Activated T-cell treated with anti-CD3 and anti-CD28 coated beads for 48 hours (primary cell): ENCODE data around the gene JPH3.
A peak's percentile ranks its signal among the peaks of the same experiment; 100 is the strongest.

Experiments used
- DNase-seq: peaks from one replicate; pipeline ENCODE4 v3.0.0-alpha.2; 2020; ENCODE audit warnings: low read depth

Gene JPH3

DNA sequence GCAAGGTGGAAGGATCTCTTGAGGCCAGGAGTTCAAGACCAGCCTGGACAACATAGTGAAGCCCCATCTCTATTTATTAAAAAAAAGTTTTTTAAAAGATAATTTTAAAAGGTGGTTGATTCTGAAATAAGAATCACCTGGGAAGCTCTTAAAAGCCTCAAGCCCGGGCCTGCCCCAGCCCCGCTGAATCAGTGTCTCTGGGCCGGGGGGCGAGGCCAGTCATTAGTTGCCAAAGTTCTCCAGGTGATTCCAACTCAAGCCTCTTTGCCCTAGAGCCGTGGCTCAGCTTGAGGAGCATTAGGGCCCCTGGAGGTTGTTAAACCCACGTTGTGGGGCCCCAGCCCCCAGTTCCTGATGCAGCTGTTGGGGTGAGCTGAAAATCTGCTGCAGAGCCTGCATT, 24.6 kb downstream of the JPH3 start:
- no peak for DNase-seq

DNA sequence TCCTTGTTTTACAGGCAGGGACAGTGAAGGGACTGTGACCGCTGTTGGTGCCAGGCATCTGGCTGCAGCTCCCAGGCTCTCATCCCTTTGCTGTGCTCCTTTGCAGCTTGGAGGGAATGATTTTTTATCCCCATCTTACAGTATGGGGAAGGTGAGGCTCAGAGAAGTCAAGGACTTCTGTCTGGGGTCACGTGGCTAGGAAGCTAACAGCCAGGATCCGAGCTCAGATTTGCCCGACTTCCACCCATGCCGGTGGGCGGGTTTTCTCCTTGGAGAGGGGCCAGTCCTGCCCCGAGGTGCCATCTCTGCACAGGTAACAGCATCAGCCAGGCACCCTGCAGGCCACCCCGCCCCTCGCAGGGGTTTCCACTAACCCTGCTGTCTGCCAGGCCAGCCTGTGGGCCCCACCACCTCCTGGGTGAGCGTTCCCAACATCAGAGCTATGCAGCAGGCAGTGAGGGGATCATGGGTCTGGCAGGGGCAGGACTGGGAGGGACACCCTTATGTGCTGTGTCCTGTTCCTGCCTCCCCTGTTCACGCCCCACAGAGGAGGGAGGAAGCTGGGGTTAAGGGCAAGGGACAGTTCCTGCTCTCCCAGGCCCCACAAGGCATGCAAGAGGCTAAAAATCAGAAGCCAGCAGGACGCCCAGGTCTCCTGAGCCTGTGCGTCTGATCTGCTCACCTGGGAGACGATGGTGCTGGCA, 25.4 kb downstream of the JPH3 start:
- DNase-seq: no peak

DNA sequence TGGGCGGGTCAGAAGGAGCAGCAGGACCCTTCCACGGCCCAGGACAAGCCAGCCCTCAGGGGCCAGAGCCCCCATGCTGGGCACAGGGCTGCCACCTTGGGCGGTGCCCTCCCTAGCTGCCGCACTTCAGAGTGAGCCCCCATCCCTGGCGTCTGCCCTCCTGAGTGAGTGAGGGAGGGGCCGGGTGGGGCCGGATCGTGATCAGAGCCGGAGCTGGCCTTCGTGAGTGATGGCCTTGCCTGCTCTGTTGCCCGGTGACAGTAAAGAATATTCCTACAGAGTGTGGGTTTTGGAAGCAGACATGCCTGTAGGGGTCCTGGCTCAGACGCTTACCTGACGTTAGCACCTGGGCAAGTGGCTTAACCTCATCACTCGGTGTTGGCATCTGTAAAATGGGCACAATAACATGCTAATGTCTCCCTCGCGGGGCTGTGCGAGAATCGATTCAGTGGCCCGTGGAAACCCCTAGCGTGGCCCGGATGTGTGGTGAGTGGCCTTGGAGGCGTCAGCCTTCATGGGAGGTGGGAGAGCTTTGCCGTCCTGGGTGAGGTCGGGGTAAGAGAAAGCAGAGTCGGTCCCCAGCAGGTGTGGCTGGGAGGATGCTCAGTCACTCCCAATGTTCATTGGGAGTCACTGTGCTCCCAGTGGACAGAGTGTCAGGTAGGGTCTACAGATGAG, 26.1 kb downstream of the JPH3 start:
- DNase-seq: no peak

DNA sequence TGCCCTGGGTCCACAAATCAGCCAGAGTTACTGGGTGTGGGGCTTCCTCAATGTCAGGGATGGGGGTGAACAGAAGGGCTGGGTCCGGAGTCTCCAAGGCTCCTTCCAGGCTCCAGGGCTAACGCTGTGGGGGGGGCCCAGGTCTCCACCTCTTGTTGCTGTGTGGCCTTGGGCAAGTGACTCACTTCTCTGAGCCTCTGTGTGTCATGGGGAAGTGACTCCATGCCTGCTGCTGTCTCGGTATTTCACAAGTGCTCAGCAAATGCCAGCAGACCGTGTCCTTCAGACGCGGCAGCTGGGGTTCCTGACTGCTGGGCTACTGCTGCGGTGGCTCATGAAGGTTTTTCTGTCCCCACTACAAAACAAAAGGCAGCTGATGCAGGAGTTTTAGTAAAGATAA, 26.6 kb downstream of the JPH3 start:
- DNase-seq: no peak

DNA sequence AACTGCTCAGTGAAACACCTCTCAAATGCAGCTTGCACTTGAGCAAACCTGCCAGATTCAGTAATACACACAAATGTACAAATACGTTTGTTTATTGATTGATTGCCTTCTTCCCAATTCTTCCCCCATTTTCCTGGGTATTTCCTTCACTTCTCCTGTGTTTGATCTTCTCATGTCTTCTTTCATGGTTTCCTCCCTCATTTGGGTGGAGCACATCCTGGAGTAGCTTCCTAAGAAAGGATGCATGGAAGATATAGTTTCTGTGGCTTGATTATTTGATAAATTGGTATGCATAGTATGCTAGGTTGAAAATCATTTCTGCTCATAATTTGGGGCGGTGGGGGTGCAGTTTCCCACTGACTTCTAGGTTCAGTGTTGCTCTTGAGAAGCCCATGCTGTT, 28.8 kb downstream of the JPH3 start:
- no peak for DNase-seq

DNA sequence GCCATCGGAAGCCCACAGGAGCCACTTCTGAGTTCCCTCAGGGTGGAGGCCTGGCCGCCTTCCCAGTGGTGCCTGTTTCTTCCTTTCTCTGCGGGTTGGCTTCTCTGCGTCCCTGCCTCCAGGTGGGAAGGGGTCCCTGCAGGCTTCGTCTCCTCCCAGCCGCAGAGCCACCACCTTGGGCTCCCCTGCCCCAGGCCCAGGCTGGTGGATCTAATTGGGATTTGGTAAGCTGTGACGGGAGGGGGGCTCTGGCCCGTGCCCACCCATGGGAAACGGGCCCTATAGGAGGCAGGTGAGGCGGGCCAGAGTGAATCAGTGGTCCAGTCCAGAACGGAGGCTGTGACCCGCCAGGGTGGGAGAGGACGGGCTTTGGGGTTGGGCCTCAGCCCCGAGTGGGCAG, 32.1 kb downstream of the JPH3 start:
- DNase-seq: no peak

DNA sequence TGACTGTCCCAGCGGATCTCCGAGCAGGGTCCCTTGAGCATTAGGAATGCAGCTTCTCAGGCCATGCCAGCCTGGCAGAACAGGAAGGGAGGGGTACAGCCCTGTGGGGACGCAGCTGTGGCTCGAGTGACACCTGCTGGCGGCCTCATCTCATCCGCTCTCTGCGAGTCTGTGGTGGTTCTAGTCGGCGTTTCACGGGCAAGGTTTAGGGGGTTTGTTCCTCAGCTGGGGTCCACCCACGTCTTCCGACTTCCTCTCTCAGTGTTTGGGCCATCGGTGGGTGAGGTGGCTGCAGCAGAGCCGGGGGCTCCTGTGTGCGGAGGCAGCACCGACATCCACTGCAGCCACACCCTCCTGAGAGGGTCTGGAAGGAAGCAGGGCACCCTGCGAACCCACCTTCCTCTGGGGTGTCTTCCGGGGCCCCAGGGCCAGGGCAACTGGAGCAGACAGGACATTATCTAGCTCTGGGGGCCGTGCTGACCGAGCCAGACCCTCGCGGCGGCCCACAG, 33.3 kb downstream of the JPH3 start:
- peak; percentile 68 for DNase-seq

DNA sequence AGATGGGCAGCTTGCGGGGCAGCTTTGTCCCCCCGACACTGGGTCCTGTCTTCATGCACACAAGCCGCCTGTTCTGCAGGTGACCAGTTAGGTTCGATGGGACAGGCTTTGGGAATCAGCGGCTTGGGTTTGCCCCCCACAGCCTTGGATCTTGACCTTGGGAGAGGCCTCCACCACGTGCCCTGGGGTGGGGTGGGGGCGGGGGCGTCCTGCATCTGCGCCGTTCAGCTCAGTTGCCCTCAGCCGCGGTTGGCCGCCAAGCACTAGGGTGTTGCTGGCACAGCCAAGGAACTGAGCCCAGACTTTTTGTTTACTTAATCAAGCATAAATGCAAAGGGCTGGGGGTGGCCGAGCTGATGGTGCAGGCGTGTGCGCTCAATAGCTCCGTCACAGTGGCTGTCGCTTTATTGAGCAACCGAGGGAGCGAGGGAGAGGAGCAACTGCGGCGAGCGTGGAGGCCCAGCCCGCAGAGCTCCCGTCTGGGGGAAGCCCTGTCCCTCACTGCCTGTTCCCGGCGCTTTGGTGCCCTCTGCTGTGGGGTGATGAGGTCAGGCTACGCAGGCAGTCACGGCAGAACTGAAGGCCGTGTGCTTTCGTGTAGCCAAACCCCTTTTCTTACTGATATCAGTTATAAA, 33.9 kb downstream of the JPH3 start:
- peak; percentile 82 for DNase-seq

DNA sequence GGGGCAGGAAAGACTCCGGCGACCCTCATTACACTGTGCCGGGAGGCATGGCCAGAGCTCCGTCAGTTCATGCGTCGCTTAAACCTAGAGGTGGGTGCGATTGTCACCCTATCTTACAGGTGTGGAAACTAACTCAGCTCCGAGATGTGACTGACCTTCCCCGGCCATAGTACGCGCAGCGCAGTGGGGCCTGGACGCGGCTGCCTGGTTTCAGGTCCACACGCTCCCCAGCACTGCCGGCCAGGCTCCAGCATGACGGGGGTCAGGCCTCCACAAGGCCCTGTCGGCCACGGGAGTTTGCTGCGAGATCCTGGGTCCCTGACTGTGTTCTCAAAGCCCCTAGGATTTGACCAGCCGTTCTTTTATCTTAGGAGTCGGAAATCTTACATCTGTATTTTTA, 34.4 kb downstream of the JPH3 start:
- no peak for DNase-seq

DNA sequence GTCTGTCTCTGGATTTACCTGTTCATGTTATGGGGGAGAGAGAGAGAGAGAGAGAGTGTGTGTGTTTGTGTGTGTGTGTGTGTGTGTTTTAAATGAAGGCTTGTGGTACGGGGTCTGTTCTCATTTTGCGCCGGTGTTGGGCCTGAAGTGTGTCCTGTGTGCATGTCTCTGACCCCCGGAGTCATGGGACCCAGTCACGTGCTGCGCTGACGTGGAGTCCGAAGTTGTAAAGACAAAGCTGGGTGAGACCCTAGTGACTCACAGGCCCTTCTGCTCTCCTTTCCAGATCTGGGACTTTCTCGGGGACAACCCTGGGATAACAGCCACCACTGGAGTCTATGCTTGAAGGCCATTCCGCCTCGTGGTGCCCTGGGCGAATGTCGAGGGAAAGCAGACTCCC, 35.0 kb downstream of the JPH3 start:
- DNase-seq: no peak

DNA sequence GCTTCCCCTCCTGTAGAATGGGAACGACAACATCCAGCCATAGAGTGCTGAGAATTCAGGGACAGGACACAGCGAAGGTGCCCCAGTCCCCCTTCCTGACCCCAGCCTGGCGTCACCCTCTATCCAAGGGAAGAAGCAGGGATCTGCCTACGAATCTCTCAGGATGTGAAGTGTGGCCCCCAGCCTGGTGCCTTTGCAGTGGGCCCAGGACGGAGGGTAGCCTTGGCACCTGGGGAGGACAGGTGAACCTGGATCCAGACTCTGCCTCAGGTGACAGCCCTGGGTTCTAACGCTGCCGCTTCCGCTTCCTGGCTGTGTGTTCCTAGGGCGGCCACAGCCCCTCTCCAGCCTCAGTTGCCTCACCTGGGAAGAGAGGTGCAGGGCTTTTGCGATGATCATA, 36.4 kb downstream of the JPH3 start:
- DNase-seq: no peak

DNA sequence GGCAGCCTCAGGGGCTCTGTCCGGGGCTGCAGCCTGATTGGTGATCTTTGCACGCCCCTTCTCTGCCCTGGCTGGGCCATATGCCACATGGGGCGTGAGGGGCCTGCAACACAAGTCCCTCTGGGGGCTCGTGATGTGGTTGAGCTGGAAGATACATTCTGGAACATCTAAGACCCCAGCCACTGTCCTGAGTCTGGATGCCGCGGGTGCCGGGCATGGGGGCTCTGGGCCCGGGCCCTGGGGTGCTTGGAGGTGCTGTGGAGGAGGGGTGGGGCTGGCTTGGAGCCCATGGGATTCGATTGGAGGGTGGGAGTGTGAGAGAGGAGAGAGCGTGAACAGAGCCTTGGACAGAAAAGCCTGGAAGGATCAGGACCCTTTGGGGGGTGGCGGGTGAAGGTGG, 39.4 kb downstream of the JPH3 start:
- DNase-seq: no peak

DNA sequence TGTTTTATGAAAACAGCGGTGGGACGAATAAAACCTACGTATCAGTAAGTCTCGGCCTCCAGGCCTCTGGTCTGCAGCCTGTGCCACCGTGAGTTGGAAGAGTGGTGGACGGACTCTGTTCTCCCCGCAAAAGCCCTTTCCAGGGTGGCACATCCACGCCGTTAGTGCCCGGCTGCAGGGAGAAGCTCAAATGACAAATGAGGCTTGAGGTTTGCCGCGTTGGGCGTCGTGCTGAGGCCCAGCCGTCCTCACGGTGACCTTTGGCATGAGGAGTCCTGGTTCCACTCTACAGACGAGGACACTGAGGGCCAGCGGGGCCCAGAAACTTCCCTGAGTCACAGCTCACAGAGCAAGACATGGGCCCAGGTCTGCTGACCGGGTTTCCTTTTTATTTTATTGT, 40.2 kb downstream of the JPH3 start:
- DNase-seq: no peak

DNA sequence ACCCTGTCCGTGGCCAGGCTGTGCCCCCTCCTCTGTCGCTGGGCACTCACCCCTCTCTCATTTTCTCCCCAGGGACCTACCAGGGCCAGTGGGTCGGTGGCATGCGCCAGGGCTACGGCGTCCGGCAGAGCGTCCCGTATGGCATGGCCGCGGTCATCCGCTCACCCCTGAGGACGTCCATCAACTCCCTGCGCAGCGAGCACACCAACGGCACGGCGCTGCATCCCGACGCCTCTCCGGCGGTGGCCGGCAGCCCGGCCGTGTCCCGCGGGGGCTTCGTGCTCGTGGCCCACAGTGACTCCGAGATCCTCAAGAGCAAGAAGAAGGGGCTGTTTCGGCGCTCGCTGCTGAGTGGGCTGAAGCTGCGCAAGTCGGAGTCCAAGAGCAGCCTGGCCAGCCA, 41.9 kb downstream of the JPH3 start:
- no peak for DNase-seq

DNA sequence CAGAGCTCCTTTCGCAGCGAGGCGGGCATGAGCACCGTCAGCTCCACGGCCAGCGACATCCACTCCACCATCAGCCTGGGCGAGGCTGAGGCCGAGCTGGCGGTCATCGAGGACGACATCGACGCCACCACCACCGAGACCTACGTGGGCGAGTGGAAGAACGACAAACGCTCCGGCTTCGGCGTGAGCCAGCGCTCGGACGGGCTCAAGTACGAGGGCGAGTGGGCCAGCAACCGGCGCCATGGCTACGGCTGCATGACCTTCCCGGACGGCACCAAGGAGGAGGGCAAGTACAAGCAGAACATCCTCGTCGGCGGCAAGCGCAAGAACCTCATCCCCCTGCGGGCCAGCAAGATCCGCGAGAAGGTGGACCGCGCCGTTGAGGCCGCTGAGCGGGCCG, 42.3 kb downstream of the JPH3 start:
- no peak for DNase-seq

DNA sequence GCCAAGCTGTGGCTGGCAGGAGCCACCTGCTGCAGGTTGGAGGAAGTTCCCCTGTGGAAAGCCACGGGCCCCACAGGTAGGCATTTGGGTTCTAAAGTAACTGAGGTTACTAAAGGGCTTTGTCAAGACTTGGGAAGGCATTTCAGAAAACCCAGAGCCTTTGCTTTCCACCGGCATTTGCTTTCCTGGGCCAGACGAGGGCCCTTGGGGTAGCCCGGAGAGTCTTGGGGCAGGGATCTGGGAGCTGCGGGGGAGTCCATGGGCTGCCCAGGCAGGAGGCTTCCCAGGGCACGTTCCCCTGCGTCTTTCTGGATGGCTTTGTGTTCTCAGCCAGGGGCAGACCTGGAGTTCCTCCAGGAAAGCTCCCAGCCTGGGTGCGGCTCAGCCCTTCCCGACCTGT, 43.5 kb downstream of the JPH3 start:
- no peak for DNase-seq

DNA sequence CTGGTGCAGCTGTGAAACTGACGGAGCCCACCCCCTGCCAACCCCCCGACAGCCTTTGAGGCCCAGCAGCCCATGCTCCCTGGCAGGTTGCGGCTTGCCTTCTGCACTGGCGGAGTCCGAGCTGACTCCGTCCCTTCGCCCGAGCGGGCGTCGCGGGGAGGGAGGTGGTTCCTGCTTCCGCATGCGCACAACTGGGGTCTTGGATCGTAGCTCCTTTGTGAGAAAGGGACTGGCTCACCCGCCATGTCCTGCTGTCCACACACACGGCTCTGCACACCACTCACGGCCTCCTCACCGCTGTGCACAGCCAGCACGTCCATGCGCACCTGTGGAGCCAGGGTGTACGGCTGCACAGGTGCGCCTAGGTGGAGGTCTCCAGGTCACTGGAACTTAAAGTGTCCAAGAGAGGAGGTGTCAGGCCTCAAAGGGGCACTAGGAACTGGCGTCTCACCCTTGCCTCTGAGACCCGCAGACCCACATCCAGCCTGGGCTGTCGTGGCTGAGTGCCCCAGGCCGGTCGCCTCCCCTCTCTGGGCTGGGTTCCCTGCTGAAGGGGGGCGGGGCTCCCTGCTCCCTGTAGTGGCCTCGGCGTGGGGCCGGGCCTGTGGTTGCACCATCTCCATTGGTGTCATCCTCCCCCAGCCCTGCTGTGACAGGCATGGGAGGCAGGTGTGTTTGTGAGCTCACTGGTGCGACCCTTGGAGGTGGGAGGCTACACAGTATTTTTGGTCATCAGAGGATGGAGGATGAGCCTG, 45.3 kb downstream of the JPH3 start:
- no peak for DNase-seq

DNA sequence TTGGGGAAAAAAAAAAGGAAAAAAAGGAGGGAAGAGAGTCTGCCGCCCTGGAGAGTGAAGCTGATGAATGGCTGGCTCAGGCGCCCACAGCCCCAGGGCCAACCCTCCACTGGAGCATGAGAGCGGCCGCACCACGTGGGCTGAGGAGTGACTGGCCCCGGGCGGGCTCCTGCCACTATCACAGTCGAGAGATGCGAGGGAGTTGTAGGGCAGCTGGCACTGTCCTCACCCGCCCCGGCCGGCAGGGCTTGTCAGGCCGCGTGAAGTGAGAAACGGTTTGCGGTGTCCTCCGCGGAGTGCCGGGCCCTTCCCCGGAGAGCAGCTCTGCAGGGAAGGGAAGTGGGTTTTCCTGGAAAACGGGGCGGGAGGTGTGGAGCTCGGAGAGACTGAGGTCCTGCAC, 45.9 kb downstream of the JPH3 start:
- DNase-seq: no peak

DNA sequence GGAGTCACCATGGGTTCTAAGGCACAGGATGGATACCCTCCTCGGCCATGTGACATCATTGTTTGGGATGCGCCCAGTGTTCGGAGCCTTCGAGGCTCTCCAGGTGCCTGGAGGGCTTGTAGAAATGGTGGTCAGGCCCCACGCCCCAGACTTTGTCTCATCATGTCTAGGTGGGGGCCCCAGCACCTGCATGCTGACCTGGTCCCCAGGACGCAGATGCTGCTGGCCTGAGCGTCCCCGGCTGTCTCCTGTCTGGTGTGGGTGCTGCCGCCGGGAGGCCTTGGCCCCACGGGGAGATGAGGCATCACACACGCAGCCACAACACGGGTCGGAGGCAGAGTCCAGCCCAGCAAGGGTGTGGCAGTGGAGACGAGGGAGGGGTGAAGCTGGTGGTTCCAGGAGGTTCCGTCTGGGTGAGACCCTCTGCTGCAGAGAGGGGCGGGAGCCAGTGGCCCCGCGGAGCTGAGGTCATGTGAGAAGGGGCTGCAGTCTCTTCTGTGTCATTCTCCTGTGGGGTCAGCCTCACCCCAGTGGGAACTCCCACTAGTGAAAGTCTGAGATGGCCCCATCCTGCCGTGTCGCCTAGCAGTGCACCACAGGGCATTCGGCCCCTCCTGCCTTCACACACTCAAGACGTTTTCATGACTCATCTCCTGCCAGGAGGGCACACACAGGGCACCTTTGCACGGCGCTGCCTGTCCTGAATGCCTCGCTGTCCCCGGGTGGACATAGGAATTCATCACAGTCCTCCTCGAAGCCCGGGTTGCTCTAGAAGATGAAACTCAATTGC, 46.6 kb downstream of the JPH3 start:
- no peak for DNase-seq

DNA sequence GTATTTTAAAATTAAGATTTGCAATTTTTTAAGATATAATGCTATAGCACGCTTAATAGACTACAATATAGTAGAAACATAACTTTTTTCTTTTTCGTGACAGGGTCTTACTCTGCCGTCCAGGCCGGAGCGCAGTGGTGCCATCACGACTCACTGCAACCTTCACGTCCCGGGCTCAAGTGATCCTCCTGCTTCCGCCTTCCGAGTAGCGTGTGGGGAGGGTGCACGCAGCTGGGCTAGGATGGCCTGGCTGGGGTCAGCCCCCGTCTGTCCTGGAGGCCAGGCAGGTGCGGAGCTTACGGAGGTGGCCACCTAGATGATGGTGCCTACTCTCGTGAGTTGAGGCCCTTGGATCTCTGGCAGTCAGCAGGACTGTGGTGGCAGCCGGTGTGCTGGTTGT, 50.1 kb downstream of the JPH3 start:
- no peak for DNase-seq

DNA sequence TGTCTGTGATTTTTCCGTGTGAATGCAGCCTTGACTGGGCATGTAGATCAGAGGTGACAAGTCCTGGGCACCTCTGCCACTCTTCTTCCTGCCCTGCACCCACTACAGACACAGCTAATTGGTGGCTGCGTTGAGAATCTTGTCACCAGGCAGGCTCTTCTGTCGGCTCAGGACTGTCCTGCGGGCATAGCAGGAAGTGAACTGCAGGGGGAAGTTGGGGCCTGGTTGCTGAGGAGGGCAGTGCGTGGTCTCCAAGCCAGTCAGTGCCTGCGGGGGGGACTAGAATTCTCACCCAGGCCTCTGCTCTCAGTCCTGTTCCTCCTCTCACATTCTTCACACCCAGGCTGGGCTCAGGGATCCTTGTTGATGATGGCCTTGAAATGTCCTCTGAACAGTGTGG, 50.5 kb downstream of the JPH3 start:
- no peak for DNase-seq

DNA sequence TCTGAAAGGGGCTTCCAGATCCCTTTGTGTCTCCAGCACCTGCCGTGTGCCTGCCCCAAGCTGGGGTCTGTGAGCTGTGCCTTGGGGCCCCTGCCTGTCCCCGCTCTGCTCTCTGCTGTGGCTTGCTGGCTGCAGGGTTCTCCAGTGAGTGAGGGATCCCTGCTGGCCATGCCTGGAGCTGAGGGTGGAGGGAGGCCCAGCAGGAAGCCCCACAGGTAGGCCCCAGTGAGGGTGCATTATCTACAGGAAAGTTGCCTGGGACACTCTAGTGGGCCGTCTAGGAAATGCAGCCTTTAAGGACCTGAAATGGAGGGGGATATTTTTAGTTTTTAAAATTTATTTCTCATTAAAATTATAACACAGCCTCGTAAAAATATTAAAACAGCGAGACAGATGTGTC, 50.9 kb downstream of the JPH3 start:
- DNase-seq: no peak
